ENCODE measurements around the gene HES7. TPM values are rescaled to one million over a fixed set of nuclear protein-coding genes. Genes with fewer than 3 reads are reported as not detected.

HES7 gene
- total RNA-seq, 4 donors from 2014 or later, result 0.46 TPM; not detected in 3

GRCh38 chr17:8162997-8163977, 39.4 kb upstream of the HES7 start:
- ATAC-seq (ENCODE audit: low FRiP score) (peak; percentile 42), DNase-seq (ENCODE audit: low spot score) (no peak)
- no peak for TF ChIP-seq CTCF (IDR thresholded peaks at IDR 0.05)

- TF ChIP-seq CTCF (IDR thresholded peaks at IDR 0.05), result no peak
- ATAC-seq (ENCODE audit: low FRiP score), result peak; percentile 41
These were observed 38.5 kb upstream of the HES7 start, which contains the start of gene VAMP2 for GRCh38 chr17:8162233-8162996. Gene VAMP2, minus strand, starts transcription at chr17:8162948. Its CDS starts 69 bp downstream, at chr17:8162879.

GRCh38 chr17:8161289-8162232, 37.7 kb upstream of the HES7 start:
- no peak for ATAC-seq (ENCODE audit: low FRiP score)
- no peak for TF ChIP-seq CTCF (IDR thresholded peaks at IDR 0.05)
- DNase-seq (ENCODE audit: low spot score), result no peak

More at GRCh38 chr17:8162233-8162996, 38.5 kb upstream of the HES7 start, which contains the start of gene VAMP2:
- no peak for DNase-seq (ENCODE audit: low spot score)

DNA sequence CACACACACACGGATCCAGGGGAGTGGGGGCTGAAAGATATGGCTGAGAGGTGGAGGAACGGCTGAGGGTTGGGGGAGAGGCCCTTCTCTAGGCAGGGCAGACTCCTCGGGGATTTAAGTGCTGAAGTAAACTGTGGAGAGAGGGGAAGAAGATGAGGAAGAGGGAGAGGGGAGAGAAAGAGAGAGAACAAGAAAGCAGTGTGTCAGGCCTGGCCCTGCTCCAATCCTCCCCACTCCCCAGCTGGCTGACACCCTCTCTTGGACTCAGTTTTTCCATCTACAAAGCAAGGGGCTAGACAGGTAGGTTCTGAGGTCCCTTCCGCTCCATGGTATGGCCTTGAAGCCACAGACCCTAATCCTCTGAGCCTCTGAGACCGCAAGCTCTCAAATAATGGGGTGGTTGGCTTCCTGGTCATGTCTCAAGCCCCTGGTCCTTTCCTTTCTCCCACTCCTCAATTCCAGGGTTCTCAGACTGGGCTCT, 36.9 kb upstream of the HES7 start:
- TF ChIP-seq CTCF (IDR thresholded peaks at IDR 0.05), result no peak
- ATAC-seq (ENCODE audit: low FRiP score) (no peak), DNase-seq (ENCODE audit: low spot score) (no peak)

GRCh38 chr17:8160224-8160577, 36.3 kb upstream of the HES7 start:
- no peak for ATAC-seq (ENCODE audit: low FRiP score)
- TF ChIP-seq CTCF (IDR thresholded peaks at IDR 0.05), result no peak
- no peak for DNase-seq (ENCODE audit: low spot score)

All from omental fat pad (tissue), 4 donors.